Measurements from ENCODE around the gene SIL1. TPM values are rescaled to one million over a fixed set of nuclear protein-coding genes. Genes with fewer than 3 reads are reported as not detected.

Gene SIL1
- total and polyA plus RNA-seq, 2 of the 8 experiments (the other 6 are each of a cell fraction or from before 2014, with no cell fraction given): 8.3 to 12.8 TPM

DNA sequence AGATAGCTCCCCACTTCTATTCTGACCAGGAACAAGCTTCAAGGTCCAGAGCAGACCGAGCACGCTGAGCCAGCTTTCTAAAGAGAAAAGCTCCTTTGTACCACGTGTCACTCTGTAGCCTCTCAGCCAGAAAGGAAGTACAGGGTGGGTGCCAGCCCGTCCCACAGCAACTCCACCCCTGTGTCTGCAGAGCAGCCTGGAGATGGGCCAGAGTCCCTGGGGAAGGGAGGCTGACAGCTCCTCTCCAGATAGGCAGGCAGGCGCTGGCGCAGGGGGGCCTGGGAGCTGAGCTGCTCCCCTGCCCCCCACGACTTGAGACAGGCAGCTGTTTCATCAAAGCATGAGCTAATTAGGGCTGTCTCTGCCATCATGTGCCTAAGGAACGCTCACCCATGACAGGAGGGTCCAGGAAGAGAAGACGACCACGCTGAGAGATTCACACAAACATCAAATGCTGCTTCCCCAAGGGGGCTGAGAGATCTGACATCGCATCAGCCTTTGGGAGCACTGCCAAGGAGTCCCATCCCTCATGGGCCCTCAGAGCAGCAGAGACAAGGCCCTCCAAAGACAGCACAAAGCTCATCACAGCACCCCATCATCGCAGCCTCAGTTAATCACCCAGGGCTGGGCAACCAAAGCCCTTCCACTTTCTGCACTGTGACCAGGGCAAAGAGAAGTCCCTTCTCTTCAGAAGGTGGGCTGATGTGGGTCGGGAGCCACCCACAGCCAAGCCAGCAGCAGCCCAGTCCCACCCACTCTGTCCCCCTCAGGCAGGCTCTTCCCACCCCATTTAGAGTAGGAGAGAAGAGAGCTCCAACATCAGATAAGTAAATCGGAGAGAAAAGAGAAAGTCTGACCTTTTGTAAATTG lies 244.5 kb downstream of the SIL1 start:
- Histone ChIP-seq H2BK12ac (ENCODE audit: low read depth, low read length) (no peak overlapping the region; the same call in 1 of the 2 replicates), H3K36me3 (ENCODE audit: control insufficient read depth in 2 of 4, insufficient read depth in 4 of 4, low read length in 3 of 4) (no peaks in the 10 kb centered on the region), H3K4me3 (ENCODE audit: extremely low read depth in 1 of 4, insufficient read depth in 2 of 4, low read depth in 3 of 4, low read length in 4 of 4) (no peak overlapping the region), H3K79me2 (ENCODE audit: control insufficient read depth in 1 of 2, insufficient read depth in 2 of 2, low read length in 2 of 2) (no peaks in the 10 kb centered on the region), H3K27me3 (replicated peaks in 1 of 4; ENCODE audit: control insufficient read depth in 3 of 4, extremely low read depth in 1 of 4, insufficient read depth in 3 of 4, low read length in 3 of 4) (no peaks in the 10 kb centered on the region), H4K91ac (replicated peaks; ENCODE audit: insufficient read length, low read length) (no peak overlapping the region), H2BK20ac (ENCODE audit: low read length) (no peak overlapping the region), H3K56ac (replicated peaks; ENCODE audit: insufficient read length, low read depth, low read length) (no peak overlapping the region), H2BK15ac (ENCODE audit: low read length) (0 out of 2 replicates have a peak overlapping the region, but pooled peaks have one; percentile 29), H4K20me1 (replicated peaks in 1 of 2; ENCODE audit: control insufficient read depth in 1 of 2, insufficient read depth in 2 of 2, low read length in 2 of 2) (no peaks in the 10 kb centered on the region), H3K9me3 (ENCODE audit: insufficient read depth in 2 of 2, low read depth in 1 of 2, low read length in 1 of 2) (no peaks in the 10 kb centered on the region), H2AK5ac (ENCODE audit: low read depth, low read length) (no peak overlapping the region), H3K4me1 (replicated peaks in 1 of 4; ENCODE audit: control insufficient read depth in 3 of 4, insufficient read depth in 4 of 4, low read length in 3 of 4) (peaks cover 0 to 7% (median 4%) of the 10 kb centered on the region in 4 experiments; a peak in 3 of 7 replicates), H2BK5ac (ENCODE audit: low read depth, low read length) (no peak overlapping the region; the same call in 1 of the 2 replicates), H2AFZ (ENCODE audit: low read length) (no peak overlapping the region), H3K4me2 (ENCODE audit: insufficient read depth in 1 of 2, low read depth in 2 of 2, low read length in 2 of 2) (no peak overlapping the region), H3K79me1 (ENCODE audit: low read depth, low read length) (no peaks in the 10 kb centered on the region; the same call in 1 of the 2 replicates), H3K23me2 (ENCODE audit: low read depth, low read length) (no peaks in the 10 kb centered on the region), H3K4ac (replicated peaks; ENCODE audit: insufficient read length, low read depth, low read length) (no peak overlapping the region), H3K14ac (ENCODE audit: insufficient read length) (no peak overlapping the region), H2BK120ac (replicated peaks; ENCODE audit: low read depth, low read length) (no peak overlapping the region), H3K9ac (replicated peaks in 1 of 4; ENCODE audit: extremely low read depth in 1 of 4, low read depth in 3 of 4, low read length in 3 of 4) (no peak overlapping the region), H4K8ac (ENCODE audit: extremely low read depth, insufficient read depth, low read length) (no peak overlapping the region), H3K18ac (ENCODE audit: extremely low read depth, low read length) (no peak overlapping the region), H3K23ac (ENCODE audit: insufficient read length) (no peak overlapping the region), H4K5ac (ENCODE audit: insufficient read length, low read depth, low read length) (no peak overlapping the region), H3K27ac (ENCODE audit: low read depth, low read length) (no peak overlapping the region)
- FAIRE-seq (no peak), DNase-seq (ENCODE audit: low read depth in 1 of 2, low spot score in 2 of 2) (no peak)
- no peak for TF ChIP-seq POLR2A (IDR thresholded peaks at IDR 0.05; ENCODE audit: control extremely low read depth in 1 of 2, low read depth in 2 of 2, low read length in 2 of 2)
- no peak for TF ChIP-seq EZH2 (IDR thresholded peaks at IDR 0.05; ENCODE audit: low read depth, low read length, severe bottlenecking)
- POLR2A ChIA-PET (ENCODE audit: partially characterized antibody): interaction anchor here (1.2 to 1.4 kb wide), 2 partner anchors 8 to 9 kb away, joined by 3 to 5 read pairs; no protein-coding TSS in a partner anchor
- WGBS, 2 experiments (ENCODE audit: extremely low coverage in 1 of 2, insufficient coverage in 1 of 2, insufficient read length in 1 of 2, insufficient replicate concordance in 2 of 2, low coverage in 1 of 2, low lambda C conversion rate in 2 of 2, missing lambda C conversion rate in 1 of 2): 84% methylated on average over 14 of the region's 14 CpGs; no CpG with 5 or more reads in 1 of the 2 experiments
- CTCF ChIA-PET (ENCODE audit: partially characterized antibody): interaction anchor here (0.6 to 4.1 kb wide), 14 partner anchors 7 to 325 kb away, joined by 3 to 19 read pairs (median 4); no protein-coding TSS in a partner anchor
